Measurements from ENCODE around the gene EEPD1. TPM values are rescaled to one million over a fixed set of nuclear protein-coding genes. Genes with fewer than 3 reads are reported as not detected.
A peak's percentile ranks its signal among the peaks of the same experiment; 100 is the strongest.

Gene EEPD1
- total RNA-seq, 4 donors from 2014 or later = 19.8 to 46.3 (median 29.3) TPM

- peaks cover 0 to 33% (median 0%) of the 10 kb centered on the region in 3 donors for H3K36me3 ChIP-seq
- peak in 1 of 3 donors; percentile 28 for DNase-seq
- H3K27ac ChIP-seq = peak overlapping the region in 2 of 4 donors; percentile 10 to 57
- no peaks in the 10 kb centered on the region for H3K27me3 ChIP-seq
- peaks cover 0 to 8% (median 0%) of the 10 kb centered on the region in 4 donors for H3K4me1 ChIP-seq
- no peaks in the 10 kb centered on the region for H3K9me3 ChIP-seq
- no peak for TF ChIP-seq POLR2A (IDR thresholded peaks at IDR 0.05)
- TF ChIP-seq, protein P1, sequence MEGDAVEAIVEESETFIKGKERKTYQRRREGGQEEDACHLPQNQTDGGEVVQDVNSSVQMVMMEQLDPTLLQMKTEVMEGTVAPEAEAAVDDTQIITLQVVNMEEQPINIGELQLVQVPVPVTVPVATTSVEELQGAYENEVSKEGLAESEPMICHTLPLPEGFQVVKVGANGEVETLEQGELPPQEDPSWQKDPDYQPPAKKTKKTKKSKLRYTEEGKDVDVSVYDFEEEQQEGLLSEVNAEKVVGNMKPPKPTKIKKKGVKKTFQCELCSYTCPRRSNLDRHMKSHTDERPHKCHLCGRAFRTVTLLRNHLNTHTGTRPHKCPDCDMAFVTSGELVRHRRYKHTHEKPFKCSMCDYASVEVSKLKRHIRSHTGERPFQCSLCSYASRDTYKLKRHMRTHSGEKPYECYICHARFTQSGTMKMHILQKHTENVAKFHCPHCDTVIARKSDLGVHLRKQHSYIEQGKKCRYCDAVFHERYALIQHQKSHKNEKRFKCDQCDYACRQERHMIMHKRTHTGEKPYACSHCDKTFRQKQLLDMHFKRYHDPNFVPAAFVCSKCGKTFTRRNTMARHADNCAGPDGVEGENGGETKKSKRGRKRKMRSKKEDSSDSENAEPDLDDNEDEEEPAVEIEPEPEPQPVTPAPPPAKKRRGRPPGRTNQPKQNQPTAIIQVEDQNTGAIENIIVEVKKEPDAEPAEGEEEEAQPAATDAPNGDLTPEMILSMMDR (IDR thresholded peaks at IDR 0.05) = no peak
- H3K4me3 ChIP-seq = no peak overlapping the region
Measured at GRCh38 chr7:36301914-36302771, 149.1 kb downstream of the EEPD1 start.

DNA sequence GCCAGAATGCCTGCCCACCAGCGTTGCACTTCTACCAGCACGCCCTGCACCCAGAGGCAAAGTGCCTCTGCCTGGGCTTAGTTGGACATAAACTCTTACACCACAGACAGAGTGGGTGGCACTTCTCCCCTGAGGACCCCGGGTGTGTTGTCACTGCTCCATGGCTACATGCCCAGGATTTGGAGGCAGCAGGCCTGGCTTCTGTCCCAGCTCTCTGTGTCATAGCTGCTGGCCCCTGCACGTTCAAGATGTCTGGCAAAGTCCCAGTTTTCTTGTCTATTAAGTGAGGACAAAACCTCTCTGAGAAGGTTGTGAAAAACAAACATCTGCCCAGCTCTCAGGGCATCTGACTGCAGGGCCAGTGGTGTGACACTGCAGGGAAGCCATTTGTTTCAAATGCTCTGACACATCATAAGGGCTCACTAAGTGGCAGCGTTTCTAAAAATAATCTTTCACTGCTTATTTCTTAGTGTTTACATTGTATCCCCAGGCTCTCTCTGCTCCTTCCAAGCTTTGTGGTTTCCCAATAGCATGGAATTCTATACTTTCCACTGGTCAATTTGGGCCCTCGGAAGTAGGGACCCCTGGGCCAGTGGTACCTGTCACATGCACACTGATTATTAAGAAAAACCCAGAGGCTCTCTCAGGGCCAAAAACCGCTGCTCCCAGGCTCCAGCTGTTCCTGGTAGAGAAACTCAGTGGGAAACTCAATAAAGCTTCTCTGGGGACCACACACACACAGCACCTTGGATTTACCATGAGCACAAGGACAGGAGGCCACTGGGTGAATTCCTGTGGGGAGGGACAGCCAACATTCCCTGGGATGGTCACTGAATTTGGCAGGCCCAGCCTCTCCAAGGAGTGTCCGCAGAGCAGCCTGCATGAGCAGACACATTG is 150.4 kb downstream of the EEPD1 start:
- no peaks in the 10 kb centered on the region for H3K9me3 ChIP-seq
- TF ChIP-seq, protein P1 (IDR thresholded peaks at IDR 0.05) = no peak
- TF ChIP-seq POLR2A (IDR thresholded peaks at IDR 0.05) = no peak
- peak; percentile 14 to 64 (median 49) for DNase-seq
- no peak overlapping the region for H3K4me3 ChIP-seq
- peak overlapping the region in 2 of 4 donors; percentile 10 to 57 for H3K27ac ChIP-seq
- H3K4me1 ChIP-seq = peaks cover 0 to 8% (median 0%) of the 10 kb centered on the region in 4 donors
- H3K27me3 ChIP-seq = no peaks in the 10 kb centered on the region
- peaks cover 0 to 21% (median 0%) of the 10 kb centered on the region in 3 donors for H3K36me3 ChIP-seq

- Histone ChIP-seq H3K27me3 (no peaks in the 10 kb centered on the region), H3K36me3 (peaks cover 0 to 15% (median 0%) of the 10 kb centered on the region in 3 donors), H3K27ac (peak overlapping the region in 2 of 4 donors; percentile 10 to 57), H3K9me3 (no peaks in the 10 kb centered on the region), H3K4me1 (peaks cover 0 to 8% (median 0%) of the 10 kb centered on the region in 4 donors), H3K4me3 (no peak overlapping the region)
- TF ChIP-seq, protein P1 (IDR thresholded peaks at IDR 0.05) = no peak
- no peak for TF ChIP-seq POLR2A (IDR thresholded peaks at IDR 0.05)
- no peak for DNase-seq
Measured at GRCh38 chr7:36304099-36304425, 151.0 kb downstream of the EEPD1 start.

DNA sequence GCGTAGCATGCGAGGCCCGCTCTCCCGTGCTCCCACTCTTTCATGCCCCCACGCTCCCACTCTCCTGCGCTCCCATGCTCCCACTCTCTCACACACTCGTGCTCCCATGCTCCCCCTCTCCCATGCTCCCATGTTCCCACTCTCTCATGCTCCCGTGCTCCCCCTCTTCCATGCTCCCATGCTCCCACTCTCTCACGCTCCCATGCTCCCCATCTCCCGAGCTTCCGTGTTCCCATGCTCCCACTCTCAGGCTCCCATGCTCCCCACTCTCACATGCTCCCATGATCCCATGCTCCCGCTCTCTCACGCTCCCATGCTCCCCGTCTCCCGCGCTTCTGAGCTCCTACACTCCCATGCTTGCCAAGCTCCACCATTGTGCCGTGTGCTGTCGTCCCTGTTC is 152.2 kb downstream of the EEPD1 start:
- no peaks in the 10 kb centered on the region for H3K27me3 ChIP-seq
- H3K4me3 ChIP-seq = no peak overlapping the region
- no peaks in the 10 kb centered on the region for H3K9me3 ChIP-seq
- no peak overlapping the region for H3K27ac ChIP-seq
- H3K36me3 ChIP-seq = peaks cover 0 to 3% (median 0%) of the 10 kb centered on the region in 3 donors
- TF ChIP-seq, protein P1 (IDR thresholded peaks at IDR 0.05) = no peak
- no peak for TF ChIP-seq POLR2A (IDR thresholded peaks at IDR 0.05)
- DNase-seq = peak in 1 of 3 donors; percentile 45
- peaks cover 0 to 8% (median 0%) of the 10 kb centered on the region in 4 donors for H3K4me1 ChIP-seq

DNA sequence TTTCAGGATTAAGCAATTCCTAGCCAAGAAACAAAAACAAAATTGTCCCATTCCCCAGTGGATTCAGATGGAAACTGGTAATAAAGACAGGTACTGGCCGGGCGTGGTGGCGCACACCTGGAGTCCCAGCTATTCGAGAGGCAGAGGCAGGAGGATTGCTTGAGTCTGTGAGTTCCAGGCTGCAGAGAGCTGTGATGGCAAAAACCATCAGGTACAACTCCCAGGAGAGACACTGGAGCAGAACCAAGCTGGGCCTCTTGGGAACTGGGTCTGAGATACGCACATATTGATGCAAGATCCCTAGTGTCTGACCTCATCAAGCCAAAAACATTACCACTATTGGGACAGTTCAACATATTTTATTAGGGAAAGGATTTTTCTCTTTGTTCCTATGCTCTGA is 152.6 kb downstream of the EEPD1 start:
- H3K4me3 ChIP-seq = no peak overlapping the region
- TF ChIP-seq, protein P1 (IDR thresholded peaks at IDR 0.05) = no peak
- no peak for TF ChIP-seq POLR2A (IDR thresholded peaks at IDR 0.05)
- H3K36me3 ChIP-seq = no peaks in the 10 kb centered on the region
- no peak overlapping the region for H3K27ac ChIP-seq
- H3K9me3 ChIP-seq = no peaks in the 10 kb centered on the region
- peak in 1 of 3 donors; percentile 22 for DNase-seq
- H3K4me1 ChIP-seq = peaks cover 0 to 8% (median 0%) of the 10 kb centered on the region in 4 donors
- no peaks in the 10 kb centered on the region for H3K27me3 ChIP-seq

Data from Peyer's patch (tissue), 4 donors.